ENCODE measurements around the gene SYNJ2.

- TF ChIP-seq JUN (IDR thresholded peaks at IDR 0.05; ENCODE audit: borderline replicate concordance, insufficient read depth, insufficient read length, low read depth) (no peak), CTCF (IDR thresholded peaks at IDR 0.05; ENCODE audit: extremely low read depth in 1 of 2, insufficient read depth in 1 of 2, low read depth in 1 of 2, low read length in 2 of 2) (no peak)
These were observed 142.6 kb downstream of the SYNJ2 start for GRCh38 chr6:158124288-158124687.
